OCI-LY7 (cell line): ENCODE data around the gene SFSWAP. TPM values are rescaled to one million over a fixed set of nuclear protein-coding genes. Genes with fewer than 3 reads are reported as not detected.

ENCODE experiments used
- BruUV-seq: library from RNA; stranded (reverse); fragments of 400-500 nt; replicated peaks from 2 replicates; lab custom pipeline; 2021; lab: Mats Ljungman, UMichigan
- CTCF ChIA-PET: fragments of 300-600 bp; sonication (Branson Sonifier 250); formaldehyde crosslinking; loops from one replicate; lab custom pipeline; 2022; ENCODE audit warnings: antibody characterized with exemption; ENCODE audit not compliant: unreplicated experiment; lab: Charles Lee
- POLR2A ChIA-PET: fragments of 300-600 bp; sonication (Branson Sonifier 250); formaldehyde crosslinking; loops from one replicate; lab custom pipeline; 2022; ENCODE audit warnings: antibody characterized with exemption; lab: Charles Lee
- DNase-seq: peaks from one replicate; pipeline ENCODE4 v3.0.0-alpha.2; 2015; ENCODE audit warnings: low spot score
- H2AFZ ChIP-seq: fragments of 200-600 bp; sonication (generic), shearing (Covaris generic); 2 replicates; pipeline ENCODE4 v1.6.1; 2014; ENCODE audit warnings: mild to moderate bottlenecking, antibody characterized with exemption, low read length, moderate library complexity
- H3K27ac ChIP-seq: fragments of 200-600 bp; sonication (generic); 2 replicates; pipeline ENCODE4 v1.5.1; 2014; ENCODE audit warnings: mixed run types, low read depth, mild to moderate bottlenecking, moderate library complexity, low read length, inconsistent platforms; ENCODE audit not compliant: poor library complexity, severe bottlenecking
- H3K36me3 ChIP-seq: fragments of 200-600 bp; sonication (generic); 2 replicates; pipeline ENCODE4 v1.6.1; 2014; ENCODE audit warnings: mild to moderate bottlenecking, antibody characterized with exemption, low read length, moderate library complexity, mixed read lengths; ENCODE audit not compliant: insufficient read depth
- H3K4me1 ChIP-seq: fragments of 200-600 bp; sonication (generic); 2 replicates; pipeline ENCODE4 v1.5.1; 2014; ENCODE audit warnings: mild to moderate bottlenecking, low read length; ENCODE audit not compliant: insufficient read depth, poor library complexity, severe bottlenecking
- H3K4me2 ChIP-seq: fragments of 200-600 bp; sonication (generic); 2 replicates; pipeline ENCODE4 v1.6.1; 2014; ENCODE audit warnings: mild to moderate bottlenecking, low read length
- H3K4me3 ChIP-seq: fragments of 200-600 bp; sonication (generic); 2 replicates; pipeline ENCODE4 v1.5.1; 2014; ENCODE audit warnings: mild to moderate bottlenecking, low read depth, low read length; ENCODE audit not compliant: poor library complexity, severe bottlenecking
- H3K79me2 ChIP-seq: fragments of 200-600 bp; sonication (generic); 2 replicates; pipeline ENCODE4 v1.6.1; 2016; ENCODE audit warnings: low read depth, mild to moderate bottlenecking, low read length, moderate library complexity, mixed read lengths; ENCODE audit not compliant: insufficient read depth
- H3K9me2 ChIP-seq: fragments of 200-600 bp; sonication (generic); 2 replicates; pipeline ENCODE4 v1.6.1; 2016; ENCODE audit warnings: mild to moderate bottlenecking, low read length, mixed read lengths; ENCODE audit not compliant: insufficient read depth
- H3K9me3 ChIP-seq: fragments of 200-600 bp; sonication (generic); 2 replicates; pipeline ENCODE4 v1.6.1; 2014; ENCODE audit warnings: mild to moderate bottlenecking, mixed run types, low read length, mixed read lengths
- H4K20me1 ChIP-seq: fragments of 200-600 bp; sonication (generic); 2 replicates; pipeline ENCODE4 v1.6.1; 2014; ENCODE audit warnings: mild to moderate bottlenecking, antibody characterized with exemption, low read length, moderate library complexity, mixed read lengths; ENCODE audit not compliant: insufficient read depth
- CTCF ChIP-seq: fragments of 200-600 bp; sonication (generic); conservative IDR thresholded peaks from 2 replicates; pipeline ENCODE4 v1.5.1; 2014; ENCODE audit warnings: mild to moderate bottlenecking, antibody characterized with exemption, low read length, moderate library complexity, mixed read lengths
- EZH2phosphoT487 ChIP-seq: fragments of 200-600 bp; sonication (generic); IDR thresholded peaks from 2 replicates; pipeline ENCODE4 v1.6.1; 2018; ENCODE audit warnings: low read depth, borderline replicate concordance, mild to moderate bottlenecking, mixed run types, antibody characterized with exemption, low read length, moderate library complexity, mixed read lengths
- intact Hi-C: fragments of 100-400 bp; cut with micrococcal nuclease; formaldehyde crosslinking; loops from one replicate; pipeline ENCODE4 v1.10.0; 2022; ENCODE audit not compliant: unreplicated experiment
- total RNA-seq, 2 experiments: library from RNA; depleted of rRNA in 1 of 2; stranded (reverse); fragments of >200 nt in 1 of 2; shearing (Covaris generic) in 1 of 2; gene quantifications; 2 replicates each; pipeline ENCODE4 v1.2.3, GENCODE V29; 2014 to 2022

Gene SFSWAP
- total RNA-seq, 2 experiments from 2014 or later = 54.0 to 87.1 TPM

GRCh38 chr12:131714759-131715158 is 3.9 kb downstream of the SFSWAP start:
- Histone ChIP-seq H3K36me3 (peaks cover 67% of the 10 kb centered on the region), H3K27ac (no peak overlapping the region), H3K4me1 (peaks cover 22% of the 10 kb centered on the region), H3K4me2 (no peak overlapping the region), H3K9me3 (peaks cover 3% of the 10 kb centered on the region; the same call in 1 of the 2 replicates), H2AFZ (no peak overlapping the region), H3K79me2 (peaks cover 41% of the 10 kb centered on the region), H4K20me1 (peaks cover 21% of the 10 kb centered on the region), H3K4me3 (no peak overlapping the region), H3K9me2 (no peaks in the 10 kb centered on the region)
- intact Hi-C loops = no loop called here
- CTCF ChIA-PET = no interaction called here
- no TSS peak for BruUV-seq
- TF ChIP-seq CTCF (no peak), EZH2phosphoT487 (no peak)
- POLR2A ChIA-PET = no interaction called here
- DNase-seq = no peak

- no peak overlapping the region for H3K4me2 ChIP-seq
- peaks cover 82% of the 10 kb centered on the region for H3K36me3 ChIP-seq
- POLR2A ChIA-PET = interaction anchor here (1.0 kb wide), 1 partner anchor 26 kb away, joined by 3 read pairs; no protein-coding TSS in a partner anchor
- no peak overlapping the region for H3K27ac ChIP-seq
- H3K79me2 ChIP-seq = peaks cover 38% of the 10 kb centered on the region
- peaks cover 21% of the 10 kb centered on the region for H4K20me1 ChIP-seq
- no TSS peak for BruUV-seq
- H3K9me3 ChIP-seq = no peaks in the 10 kb centered on the region
- CTCF ChIA-PET = no interaction called here
- TF ChIP-seq EZH2phosphoT487 = no peak
- no peak for TF ChIP-seq CTCF
- H3K4me1 ChIP-seq = peaks cover 14% of the 10 kb centered on the region
- intact Hi-C loops = no loop called here
- DNase-seq = no peak
- no peak overlapping the region for H2AFZ ChIP-seq
- no peak overlapping the region for H3K4me3 ChIP-seq
- no peaks in the 10 kb centered on the region for H3K9me2 ChIP-seq
Measured at GRCh38 chr12:131716282-131716681, 5.4 kb downstream of the SFSWAP start.

GRCh38 chr12:131720241-131720640 is 9.4 kb downstream of the SFSWAP start:
- Histone ChIP-seq H3K4me1 (no peaks in the 10 kb centered on the region), H3K79me2 (peaks cover 32% of the 10 kb centered on the region; the same call in 1 of the 2 replicates), H3K4me2 (no peak overlapping the region), H3K27ac (no peak overlapping the region), H2AFZ (no peak overlapping the region), H3K9me2 (no peaks in the 10 kb centered on the region), H3K4me3 (no peak overlapping the region), H4K20me1 (no peaks in the 10 kb centered on the region), H3K9me3 (no peaks in the 10 kb centered on the region), H3K36me3 (peaks cover 99% of the 10 kb centered on the region)
- no TSS peak for BruUV-seq
- intact Hi-C loops = no loop called here
- TF ChIP-seq EZH2phosphoT487 = no peak
- no peak for TF ChIP-seq CTCF
- CTCF ChIA-PET = no interaction called here
- POLR2A ChIA-PET = no interaction called here
- DNase-seq = no peak
